Uterus (tissue), 4 donors: Measurements from ENCODE around the gene TGFBR1. TPM values are rescaled to one million over a fixed set of nuclear protein-coding genes. Genes with fewer than 3 reads are reported as not detected.

Experiments used
- DNase-seq, 2 donors: peaks; one replicate each; pipeline ENCODE4 v3.0.0-alpha.2; 2019 to 2020
- H3K27ac ChIP-seq, 2 donors: fragments of 200-600 bp; sonication (generic); 1 replicate in 1 of 2; 2 replicates in 1 of 2; pipeline ENCODE4 v1.5.1; 2016 to 2018
- H3K27me3 ChIP-seq, 2 donors: fragments of 200-600 bp; sonication (generic); one replicate each; pipeline ENCODE4 v1.5.1; 2018 to 2019; ENCODE audit warnings: control low read depth in 1 of 2
- H3K36me3 ChIP-seq, 2 donors: fragments of 200-600 bp; sonication (generic); one replicate each; pipeline ENCODE4 v1.5.1; 2019; ENCODE audit warnings: control low read depth in 1 of 2
- H3K4me1 ChIP-seq, 2 donors: fragments of 200-600 bp; sonication (generic); one replicate each; pipeline ENCODE4 v1.5.1; 2018 to 2019; ENCODE audit warnings: control low read depth in 1 of 2
- H3K4me3 ChIP-seq, 2 donors: fragments of 200-600 bp; sonication (generic); 1 replicate in 1 of 2; 2 replicates in 1 of 2; pipeline ENCODE4 v1.5.1; 2018 to 2019; ENCODE audit warnings: mild to moderate bottlenecking in 1 of 2
- H3K9me3 ChIP-seq, 2 donors: fragments of 200-600 bp; sonication (generic); one replicate each; pipeline ENCODE4 v1.5.1; 2019; ENCODE audit warnings: control low read depth in 1 of 2
- POLR2A ChIP-seq, 2 donors: fragments of 450-650 bp; IDR thresholded peaks; one replicate each; pipeline ENCODE4 v1.6.1; 2016; ENCODE audit warnings: antibody characterized with exemption in 2 of 2, mild to moderate bottlenecking in 1 of 2, moderate library complexity in 1 of 2
- intact Hi-C: fragments of 100-400 bp; cut with DNase I; formaldehyde crosslinking; loops from one replicate; pipeline ENCODE4 v1.15.1; 2023; ENCODE audit warnings: low total_unique reads
- total RNA-seq, 4 donors: library from RNA; depleted of rRNA in 3 of 4; stranded (reverse); fragments of >200 nt in 3 of 4; gene quantifications; one replicate each; pipeline versions ENCODE4 v1.1.0 to v1.2.4, GENCODE V29; 2014 to 2023
- TF ChIP-seq, protein P1 (sequence below), 4 experiments: fragments of 200-600 bp in 2 of 4; fragments of 450-650 bp in 2 of 4; sonication (generic) in 2 of 4; IDR thresholded peaks; one replicate each; pipeline ENCODE4 v1.5.1; 2016 to 2019; ENCODE audit warnings: antibody characterized with exemption in 4 of 4, mild to moderate bottlenecking in 2 of 4, moderate library complexity in 1 of 4
- donor health status: DM: yes; HTN: yes; CAD: no.

Gene TGFBR1
- total RNA-seq, 4 donors from 2014 or later, result 27.1 to 101 (median 41.3) TPM

GRCh38 chr9:99071313-99072039, 33.4 kb upstream of the TGFBR1 start:
- peak overlapping the region in 1 of 2 donors; percentile 40 for H3K27ac ChIP-seq
- no peak for DNase-seq
- H3K9me3 ChIP-seq, result no peaks in the 10 kb centered on the region
- no peaks in the 10 kb centered on the region for H3K27me3 ChIP-seq
- H3K4me3 ChIP-seq, result no peak overlapping the region
- no peaks in the 10 kb centered on the region for H3K4me1 ChIP-seq
- TF ChIP-seq POLR2A (IDR thresholded peaks at IDR 0.05), result no peak
- TF ChIP-seq, protein P1, sequence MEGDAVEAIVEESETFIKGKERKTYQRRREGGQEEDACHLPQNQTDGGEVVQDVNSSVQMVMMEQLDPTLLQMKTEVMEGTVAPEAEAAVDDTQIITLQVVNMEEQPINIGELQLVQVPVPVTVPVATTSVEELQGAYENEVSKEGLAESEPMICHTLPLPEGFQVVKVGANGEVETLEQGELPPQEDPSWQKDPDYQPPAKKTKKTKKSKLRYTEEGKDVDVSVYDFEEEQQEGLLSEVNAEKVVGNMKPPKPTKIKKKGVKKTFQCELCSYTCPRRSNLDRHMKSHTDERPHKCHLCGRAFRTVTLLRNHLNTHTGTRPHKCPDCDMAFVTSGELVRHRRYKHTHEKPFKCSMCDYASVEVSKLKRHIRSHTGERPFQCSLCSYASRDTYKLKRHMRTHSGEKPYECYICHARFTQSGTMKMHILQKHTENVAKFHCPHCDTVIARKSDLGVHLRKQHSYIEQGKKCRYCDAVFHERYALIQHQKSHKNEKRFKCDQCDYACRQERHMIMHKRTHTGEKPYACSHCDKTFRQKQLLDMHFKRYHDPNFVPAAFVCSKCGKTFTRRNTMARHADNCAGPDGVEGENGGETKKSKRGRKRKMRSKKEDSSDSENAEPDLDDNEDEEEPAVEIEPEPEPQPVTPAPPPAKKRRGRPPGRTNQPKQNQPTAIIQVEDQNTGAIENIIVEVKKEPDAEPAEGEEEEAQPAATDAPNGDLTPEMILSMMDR (IDR thresholded peaks at IDR 0.05), result no peak
- intact Hi-C loops, result no loop called here
- no peaks in the 10 kb centered on the region for H3K36me3 ChIP-seq

GRCh38 chr9:99072040-99072394, 32.9 kb upstream of the TGFBR1 start:
- Histone ChIP-seq H3K9me3 (no peaks in the 10 kb centered on the region), H3K4me3 (no peak overlapping the region), H3K4me1 (no peaks in the 10 kb centered on the region), H3K27me3 (no peaks in the 10 kb centered on the region), H3K27ac (no peak overlapping the region), H3K36me3 (no peaks in the 10 kb centered on the region)
- TF ChIP-seq POLR2A (IDR thresholded peaks at IDR 0.05), result no peak
- TF ChIP-seq, protein P1 (IDR thresholded peaks at IDR 0.05), result no peak
- intact Hi-C loops, result no loop called here
- DNase-seq, result no peak

DNA sequence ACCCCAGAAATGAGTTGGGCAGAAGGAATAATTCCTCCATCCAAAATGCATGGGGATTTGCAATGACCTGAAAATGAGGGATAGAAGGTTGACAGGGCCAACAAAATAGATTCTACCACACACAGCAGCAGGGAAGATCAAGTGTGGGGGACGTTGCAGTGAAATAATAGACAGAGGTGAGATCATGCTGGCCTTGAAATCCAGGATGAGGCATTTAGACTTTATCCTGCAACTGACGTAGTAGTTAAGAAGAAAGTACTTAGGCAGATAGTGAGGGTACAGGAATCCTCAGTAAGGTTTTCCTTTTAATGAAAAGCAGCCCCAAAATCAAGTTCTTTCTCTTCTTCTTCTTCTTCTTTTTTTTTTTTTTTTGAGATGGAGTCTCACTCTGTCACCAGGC, 31.6 kb upstream of the TGFBR1 start:
- Histone ChIP-seq H3K9me3 (no peaks in the 10 kb centered on the region), H3K4me1 (no peaks in the 10 kb centered on the region), H3K36me3 (no peaks in the 10 kb centered on the region), H3K4me3 (no peak overlapping the region), H3K27me3 (no peaks in the 10 kb centered on the region), H3K27ac (peak overlapping the region in 1 of 2 donors; percentile 65)
- TF ChIP-seq, protein P1 (IDR thresholded peaks at IDR 0.05), result no peak
- TF ChIP-seq POLR2A (IDR thresholded peaks at IDR 0.05), result no peak
- intact Hi-C loops, result no loop called here
- peak in 1 of 2 donors; percentile 39 for DNase-seq

DNA sequence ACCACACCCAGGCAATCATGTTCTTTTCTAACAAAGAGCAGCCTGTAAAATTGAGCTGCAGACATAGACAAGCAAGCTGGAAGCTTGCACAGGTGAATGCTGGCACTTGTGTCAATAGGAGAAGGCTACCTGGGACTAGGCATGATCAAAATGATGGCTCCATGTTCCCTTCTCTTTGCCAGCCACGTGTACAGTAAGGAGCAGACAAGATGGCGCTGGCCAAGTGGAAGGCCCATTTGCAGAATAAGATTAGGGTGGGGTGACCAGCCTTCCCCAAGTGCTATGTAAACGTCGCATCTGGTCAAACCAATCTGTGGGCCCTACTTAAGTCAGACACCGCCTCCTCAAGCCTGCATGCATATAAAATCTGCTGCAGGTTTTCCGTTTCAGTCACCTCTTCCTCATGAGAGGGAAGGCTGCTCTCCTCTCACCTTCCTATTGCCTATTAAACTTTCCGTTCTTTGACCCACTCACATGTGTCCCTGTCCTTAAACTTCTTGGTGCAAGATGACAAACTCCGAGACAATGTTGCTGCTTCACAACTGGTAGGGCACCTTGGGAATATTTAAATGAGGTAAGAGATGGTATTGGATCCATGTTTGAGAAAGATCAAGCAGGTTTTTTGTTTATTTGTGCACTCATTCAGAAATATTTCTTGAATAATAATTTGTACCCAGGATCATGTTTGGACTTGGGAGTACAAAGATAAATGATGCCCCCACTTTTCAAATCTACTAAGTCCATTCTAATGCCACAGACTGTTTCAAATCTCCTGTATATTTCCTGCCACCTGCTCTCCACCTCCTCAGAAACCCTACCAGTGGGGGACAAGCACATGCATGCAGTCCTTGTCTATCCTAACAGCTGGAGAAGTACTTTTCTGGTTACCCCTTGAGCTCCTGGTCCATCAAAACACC, 30.7 kb upstream of the TGFBR1 start:
- intact Hi-C loops, result no loop called here
- TF ChIP-seq, protein P1 (IDR thresholded peaks at IDR 0.05), result no peak
- no peak for TF ChIP-seq POLR2A (IDR thresholded peaks at IDR 0.05)

DNA sequence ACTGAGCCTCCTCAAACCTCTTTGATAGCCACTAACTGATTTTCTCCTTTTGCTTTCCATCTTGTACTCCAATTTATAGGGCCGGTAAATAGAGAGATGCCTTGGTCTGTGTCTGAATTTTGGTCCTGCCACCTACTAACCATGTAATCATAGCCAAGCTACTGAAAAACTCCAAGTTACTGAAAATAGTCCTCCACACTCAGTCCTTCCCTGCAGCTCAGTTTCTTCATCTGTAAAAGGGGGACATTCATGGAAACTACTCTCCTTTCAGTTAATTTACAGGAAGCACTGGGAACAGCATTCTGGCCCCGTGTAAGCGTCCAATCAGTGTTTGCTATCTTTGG, 30.0 kb upstream of the TGFBR1 start:
- intact Hi-C loops, result no loop called here
- no peaks in the 10 kb centered on the region for H3K9me3 ChIP-seq
- DNase-seq, result no peak
- no peak overlapping the region for H3K4me3 ChIP-seq
- H3K4me1 ChIP-seq, result no peaks in the 10 kb centered on the region
- H3K36me3 ChIP-seq, result no peaks in the 10 kb centered on the region
- H3K27me3 ChIP-seq, result no peaks in the 10 kb centered on the region
- no peak overlapping the region for H3K27ac ChIP-seq
- no peak for TF ChIP-seq POLR2A (IDR thresholded peaks at IDR 0.05)
- TF ChIP-seq, protein P1 (IDR thresholded peaks at IDR 0.05), result no peak

More for the DNA sequence above, 30.7 kb upstream of the TGFBR1 start:
- H3K9me3 ChIP-seq, result no peaks in the 10 kb centered on the region
- peak overlapping the region in 1 of 2 donors; percentile 65 for H3K27ac ChIP-seq
- no peaks in the 10 kb centered on the region for H3K27me3 ChIP-seq
- H3K4me3 ChIP-seq, result no peak overlapping the region
- DNase-seq, result no peak
- no peaks in the 10 kb centered on the region for H3K36me3 ChIP-seq
- H3K4me1 ChIP-seq, result no peaks in the 10 kb centered on the region
